Measurements from ENCODE around the gene MORC3.

GRCh38 chr21:36344931-36345330, 24.9 kb downstream of the MORC3 start:
- no peak for TF ChIP-seq TCF7L2 (IDR thresholded peaks at IDR 0.05; ENCODE audit: borderline replicate concordance, low read depth, low read length)
- no peak for TF ChIP-seq ZBTB1 (tag by site-specific recombination; IDR thresholded peaks at IDR 0.05)
- no peak for TF ChIP-seq CTCF (tag by site-specific recombination; IDR thresholded peaks at IDR 0.05)
- no peak for TF ChIP-seq ZNF670 (tag by site-specific recombination; IDR thresholded peaks at IDR 0.05; ENCODE audit: low read depth)
- TF ChIP-seq ZNF350 (tag by site-specific recombination; IDR thresholded peaks at IDR 0.05), result no peak
- TF ChIP-seq ZNF18 (tag by site-specific recombination; IDR thresholded peaks at IDR 0.05), result no peak
- no peak for TF ChIP-seq PRDM1 (tag by site-specific recombination; IDR thresholded peaks at IDR 0.05)
